NCI-H526 treated with DMSO at 0.1 percent for 48 hours (cell line): ENCODE data around the gene DST.

Experiments used
- DNase-seq: peaks from one replicate; lab custom pipeline; 2025; lab: John Stamatoyannopoulos, UW

Gene DST

GRCh38 chr6:56433119-56433518 is 209.6 kb downstream of the DST start:
- DNase-seq, result no peak

GRCh38 chr6:56432194-56432593 is 210.5 kb downstream of the DST start:
- DNase-seq, result no peak

GRCh38 chr6:56430629-56431600 is 211.8 kb downstream of the DST start:
- no peak for DNase-seq

- DNase-seq, result no peak
Observed at GRCh38 chr6:56424542-56425083, 218.1 kb downstream of the DST start.

GRCh38 chr6:56424064-56424463 is 218.6 kb downstream of the DST start:
- DNase-seq, result no peak

GRCh38 chr6:56420296-56420695 is 222.4 kb downstream of the DST start:
- DNase-seq, result no peak

- no peak for DNase-seq
Observed at GRCh38 chr6:56419191-56419590, 223.5 kb downstream of the DST start.

GRCh38 chr6:56417823-56418222 is 224.9 kb downstream of the DST start:
- no peak for DNase-seq

GRCh38 chr6:56416247-56416646 is 226.4 kb downstream of the DST start:
- DNase-seq, result no peak

- DNase-seq, result no peak
Observed at GRCh38 chr6:56408976-56409375, 233.7 kb downstream of the DST start.
